DND-41 (cell line): ENCODE results near the gene TRIM69.

ENCODE experiments used
- ATAC-seq: fragments of 200-7000 bp; cut with Tn5 transposase; 3 replicates; pipeline ENCODE4 v1.9.1; 2021; ENCODE audit warnings: low read depth; ENCODE audit not compliant: insufficient read depth
- DNase-seq: peaks from one replicate; pipeline ENCODE4 v3.0.0-alpha.2; 2020
- H2AFZ ChIP-seq: 2 replicates; pipeline ENCODE4 v1.6.0; 2012; ENCODE audit warnings: low read depth, low read length
- H3K27ac ChIP-seq: 2 replicates; pipeline ENCODE4 v1.5.1; 2012; ENCODE audit warnings: low read length, inconsistent platforms
- H3K27me3 ChIP-seq: fragments of 200-600 bp; sonication (generic); 2 replicates; pipeline ENCODE4 v1.6.0; 2012; ENCODE audit warnings: low read length, mild to moderate bottlenecking, inconsistent platforms; ENCODE audit not compliant: insufficient read depth, poor library complexity
- H3K36me3 ChIP-seq: 2 replicates; pipeline ENCODE4 v1.5.1; 2012; ENCODE audit warnings: low read length, inconsistent platforms; ENCODE audit not compliant: insufficient read depth
- H3K4me1 ChIP-seq: 2 replicates; pipeline ENCODE4 v1.5.1; 2012; ENCODE audit warnings: mild to moderate bottlenecking, low read length; ENCODE audit not compliant: insufficient read depth
- H3K4me2 ChIP-seq: 2 replicates; pipeline ENCODE4 v1.6.0; 2012; ENCODE audit warnings: mild to moderate bottlenecking, moderate library complexity, low read length, inconsistent platforms; ENCODE audit not compliant: insufficient read depth
- H3K4me3 ChIP-seq, 2 experiments: fragments of 200-600 bp in 1 of 2; shearing (Covaris generic) in 1 of 2; 2 replicates each; pipeline ENCODE4 v1.5.1; 2012 to 2016; ENCODE audit warnings: inconsistent platforms in 2 of 2, low read length in 2 of 2, mild to moderate bottlenecking in 2 of 2, low read depth in 1 of 2, moderate library complexity in 1 of 2
- H3K79me2 ChIP-seq: 2 replicates; pipeline ENCODE4 v1.6.0; 2012; ENCODE audit warnings: low read length, inconsistent platforms; ENCODE audit not compliant: insufficient read depth
- H3K9ac ChIP-seq: 2 replicates; pipeline ENCODE4 v1.6.0; 2012; ENCODE audit warnings: low read depth, mild to moderate bottlenecking, inconsistent platforms, low read length, moderate library complexity
- H3K9me3 ChIP-seq: 2 replicates; pipeline ENCODE4 v1.5.1; 2012; ENCODE audit warnings: low read length, moderate library complexity, mild to moderate bottlenecking, inconsistent platforms; ENCODE audit not compliant: insufficient read depth, severe bottlenecking
- H4K20me1 ChIP-seq: 2 replicates; pipeline ENCODE4 v1.6.0; 2012; ENCODE audit warnings: low read length; ENCODE audit not compliant: insufficient read depth
- EZH2 ChIP-seq: IDR thresholded peaks from 3 replicates; pipeline ENCODE4 v1.6.1; 2012; ENCODE audit warnings: borderline replicate concordance, low read depth, mild to moderate bottlenecking, moderate library complexity, low read length, inconsistent platforms; ENCODE audit not compliant: severe bottlenecking
- TF ChIP-seq, protein P1 (sequence below): IDR thresholded peaks from 2 replicates; pipeline ENCODE4 v1.5.1; 2012; ENCODE audit warnings: borderline replicate concordance, low read length, moderate library complexity, mild to moderate bottlenecking; ENCODE audit not compliant: poor library complexity, severe bottlenecking; ENCODE audit errors: extremely low read depth

TRIM69 gene

DNA sequence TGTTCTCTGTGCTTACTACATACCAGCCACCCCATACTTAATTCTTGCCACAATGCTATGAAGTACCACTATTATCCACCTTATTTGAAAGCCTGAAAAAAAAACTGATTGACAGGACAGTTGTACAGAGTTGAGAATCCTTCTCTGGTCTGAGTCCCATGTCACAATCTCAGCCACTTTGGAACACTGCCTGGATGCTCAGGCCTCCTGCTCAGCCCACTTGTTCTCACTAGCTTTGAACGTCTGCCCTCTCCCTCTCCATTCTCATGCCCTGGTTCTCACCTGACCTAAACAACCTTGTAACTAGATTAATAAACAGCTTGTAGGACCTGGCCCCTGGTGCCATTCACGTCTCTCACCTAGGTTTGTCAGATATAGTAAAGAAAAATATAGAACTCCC, 53.9 kb downstream of the TRIM69 start:
- Histone ChIP-seq H3K9me3 (no peaks in the 10 kb centered on the region), H3K27ac (no peak overlapping the region), H3K9ac (no peak overlapping the region), H3K4me2 (no peak overlapping the region), H3K79me2 (no peaks in the 10 kb centered on the region), H2AFZ (0 out of 2 replicates have a peak overlapping the region, but pooled peaks have one; percentile 8), H3K27me3 (no peaks in the 10 kb centered on the region), H3K4me1 (peaks cover 11% of the 10 kb centered on the region), H3K36me3 (no peaks in the 10 kb centered on the region), H4K20me1 (no peaks in the 10 kb centered on the region), H3K4me3 (no peak overlapping the region)
- no peak for TF ChIP-seq EZH2
- TF ChIP-seq, protein P1, sequence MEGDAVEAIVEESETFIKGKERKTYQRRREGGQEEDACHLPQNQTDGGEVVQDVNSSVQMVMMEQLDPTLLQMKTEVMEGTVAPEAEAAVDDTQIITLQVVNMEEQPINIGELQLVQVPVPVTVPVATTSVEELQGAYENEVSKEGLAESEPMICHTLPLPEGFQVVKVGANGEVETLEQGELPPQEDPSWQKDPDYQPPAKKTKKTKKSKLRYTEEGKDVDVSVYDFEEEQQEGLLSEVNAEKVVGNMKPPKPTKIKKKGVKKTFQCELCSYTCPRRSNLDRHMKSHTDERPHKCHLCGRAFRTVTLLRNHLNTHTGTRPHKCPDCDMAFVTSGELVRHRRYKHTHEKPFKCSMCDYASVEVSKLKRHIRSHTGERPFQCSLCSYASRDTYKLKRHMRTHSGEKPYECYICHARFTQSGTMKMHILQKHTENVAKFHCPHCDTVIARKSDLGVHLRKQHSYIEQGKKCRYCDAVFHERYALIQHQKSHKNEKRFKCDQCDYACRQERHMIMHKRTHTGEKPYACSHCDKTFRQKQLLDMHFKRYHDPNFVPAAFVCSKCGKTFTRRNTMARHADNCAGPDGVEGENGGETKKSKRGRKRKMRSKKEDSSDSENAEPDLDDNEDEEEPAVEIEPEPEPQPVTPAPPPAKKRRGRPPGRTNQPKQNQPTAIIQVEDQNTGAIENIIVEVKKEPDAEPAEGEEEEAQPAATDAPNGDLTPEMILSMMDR: no peak
- no peak for DNase-seq
- no peak for ATAC-seq

DNA sequence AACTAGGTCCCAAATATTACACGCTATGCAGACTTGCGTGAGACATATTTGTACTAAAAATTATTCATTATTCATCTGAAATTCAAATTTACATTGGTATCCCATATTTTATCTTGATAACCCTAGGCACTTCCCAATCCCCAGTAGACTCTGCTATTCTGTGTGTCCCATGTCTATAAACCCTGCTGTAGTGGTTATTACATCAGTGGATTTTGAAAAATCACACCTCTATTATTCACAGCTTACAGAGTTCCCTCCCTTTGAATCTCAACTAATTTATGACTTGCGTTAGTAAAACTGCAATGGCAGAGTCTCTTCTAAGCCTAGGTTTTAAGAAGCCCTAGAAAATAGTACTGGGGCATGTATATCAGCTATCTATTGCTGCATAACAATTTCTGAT, 54.3 kb downstream of the TRIM69 start:
- Histone ChIP-seq H2AFZ (no peak overlapping the region), H3K79me2 (no peaks in the 10 kb centered on the region), H3K27ac (no peak overlapping the region), H3K27me3 (no peaks in the 10 kb centered on the region), H3K9me3 (no peaks in the 10 kb centered on the region), H3K4me1 (peaks cover 10% of the 10 kb centered on the region), H4K20me1 (no peaks in the 10 kb centered on the region), H3K4me3 (no peak overlapping the region), H3K4me2 (no peak overlapping the region), H3K9ac (no peak overlapping the region), H3K36me3 (no peaks in the 10 kb centered on the region)
- DNase-seq (no peak), ATAC-seq (no peak)
- TF ChIP-seq, protein P1: no peak
- no peak for TF ChIP-seq EZH2

DNA sequence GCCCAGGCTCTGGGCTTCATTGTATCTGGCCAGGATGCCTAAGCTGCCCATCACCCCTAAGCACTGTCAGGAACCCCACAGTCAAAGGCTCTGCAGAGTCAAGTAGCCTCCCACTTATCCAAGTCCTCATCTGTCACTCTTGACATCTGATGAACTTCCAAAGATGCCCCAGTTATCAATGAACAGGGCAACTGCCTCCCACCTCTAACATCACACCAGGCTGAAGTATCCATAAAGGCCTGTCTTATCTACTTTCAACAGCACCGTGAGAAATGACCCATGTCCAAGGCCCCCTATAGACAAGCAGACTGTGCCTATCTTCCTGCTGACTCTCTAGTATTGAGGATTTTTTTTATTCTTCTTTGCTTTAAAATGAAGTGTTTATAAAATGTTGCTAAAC, 56.4 kb downstream of the TRIM69 start:
- H3K4me2 ChIP-seq: no peak overlapping the region
- H3K9ac ChIP-seq: no peak overlapping the region
- H3K4me3 ChIP-seq: no peak overlapping the region
- no peak for TF ChIP-seq EZH2
- TF ChIP-seq, protein P1: no peak
- no peak overlapping the region for H3K27ac ChIP-seq
- H4K20me1 ChIP-seq: no peaks in the 10 kb centered on the region
- DNase-seq: no peak
- ATAC-seq: no peak
- H3K9me3 ChIP-seq: no peaks in the 10 kb centered on the region
- no peak overlapping the region for H2AFZ ChIP-seq
- no peaks in the 10 kb centered on the region for H3K79me2 ChIP-seq
- H3K27me3 ChIP-seq: no peaks in the 10 kb centered on the region
- no peaks in the 10 kb centered on the region for H3K36me3 ChIP-seq
- H3K4me1 ChIP-seq: peaks cover 10% of the 10 kb centered on the region

DNA sequence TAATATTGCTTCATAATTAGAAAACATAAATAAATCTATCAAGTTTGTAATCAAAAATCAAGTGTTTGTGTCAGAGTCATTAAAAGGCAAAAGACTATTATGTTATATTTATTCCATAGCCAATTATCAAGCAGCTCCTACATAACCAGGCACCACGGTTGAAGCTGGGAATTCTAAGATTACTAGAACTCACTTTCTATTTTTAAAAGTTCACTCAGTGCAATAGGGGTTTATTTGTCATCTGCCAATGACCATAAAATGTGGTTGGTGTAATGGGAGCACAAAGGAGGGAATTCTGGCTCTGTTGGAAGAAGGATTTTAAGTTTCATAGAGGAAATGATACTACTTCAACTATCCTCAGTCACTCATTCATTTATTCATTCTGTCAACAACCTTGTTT, 57.7 kb downstream of the TRIM69 start:
- H3K4me2 ChIP-seq: no peak overlapping the region
- H3K9ac ChIP-seq: no peak overlapping the region
- no peak for TF ChIP-seq EZH2
- TF ChIP-seq, protein P1: no peak
- H2AFZ ChIP-seq: no peak overlapping the region
- no peak for DNase-seq
- ATAC-seq: no peak
- no peaks in the 10 kb centered on the region for H3K9me3 ChIP-seq
- H3K27me3 ChIP-seq: no peaks in the 10 kb centered on the region
- no peaks in the 10 kb centered on the region for H3K36me3 ChIP-seq
- no peaks in the 10 kb centered on the region for H3K79me2 ChIP-seq
- no peaks in the 10 kb centered on the region for H4K20me1 ChIP-seq
- H3K4me3 ChIP-seq: no peak overlapping the region
- no peak overlapping the region for H3K27ac ChIP-seq
- H3K4me1 ChIP-seq: peaks cover 2% of the 10 kb centered on the region; the same call in 1 of the 2 replicates
